Upper lobe of left lung (tissue), 4 donors: ENCODE measurements around the gene STAG1.

Experiments
- POLR2A ChIP-seq, 4 donors: fragments of 450-650 bp; IDR thresholded peaks; one replicate each; pipeline ENCODE4 v1.5.1; 2016 to 2017; ENCODE audit warnings: antibody characterized with exemption in 4 of 4, mild to moderate bottlenecking in 2 of 4
- POLR2AphosphoS5 ChIP-seq, 2 donors: sonication (generic); formaldehyde crosslinking; IDR thresholded peaks; one replicate each; pipeline ENCODE4 v1.5.1; 2017; ENCODE audit warnings: antibody characterized with exemption in 2 of 2
- TF ChIP-seq, protein P1 (sequence below), 6 experiments: fragments of 450-650 bp in 4 of 6; fragments of 200-600 bp in 2 of 6; sonication (generic) in 2 of 6; IDR thresholded peaks; one replicate each; pipeline ENCODE4 v1.5.1; 2016 to 2019; ENCODE audit warnings: antibody characterized with exemption in 6 of 6

DNA sequence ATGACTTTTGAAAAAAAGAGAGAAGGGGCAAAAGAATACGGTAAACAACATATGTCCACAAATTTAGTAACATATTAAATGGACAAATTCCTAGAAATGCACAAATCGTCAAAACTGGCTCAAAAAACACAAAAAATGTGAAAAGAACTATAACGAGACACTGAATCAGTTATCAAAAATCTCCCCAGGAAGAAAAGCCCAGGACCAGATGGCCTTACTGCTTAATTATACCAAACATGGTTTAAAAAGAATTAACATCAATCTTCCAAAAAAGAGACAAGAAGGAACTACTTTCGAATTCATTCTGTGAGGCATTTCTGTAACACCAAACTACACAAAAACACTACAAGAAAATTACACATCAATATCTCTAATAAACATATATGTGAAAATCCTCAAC, 117.4 kb downstream of the STAG1 start:
- TF ChIP-seq, protein P1, sequence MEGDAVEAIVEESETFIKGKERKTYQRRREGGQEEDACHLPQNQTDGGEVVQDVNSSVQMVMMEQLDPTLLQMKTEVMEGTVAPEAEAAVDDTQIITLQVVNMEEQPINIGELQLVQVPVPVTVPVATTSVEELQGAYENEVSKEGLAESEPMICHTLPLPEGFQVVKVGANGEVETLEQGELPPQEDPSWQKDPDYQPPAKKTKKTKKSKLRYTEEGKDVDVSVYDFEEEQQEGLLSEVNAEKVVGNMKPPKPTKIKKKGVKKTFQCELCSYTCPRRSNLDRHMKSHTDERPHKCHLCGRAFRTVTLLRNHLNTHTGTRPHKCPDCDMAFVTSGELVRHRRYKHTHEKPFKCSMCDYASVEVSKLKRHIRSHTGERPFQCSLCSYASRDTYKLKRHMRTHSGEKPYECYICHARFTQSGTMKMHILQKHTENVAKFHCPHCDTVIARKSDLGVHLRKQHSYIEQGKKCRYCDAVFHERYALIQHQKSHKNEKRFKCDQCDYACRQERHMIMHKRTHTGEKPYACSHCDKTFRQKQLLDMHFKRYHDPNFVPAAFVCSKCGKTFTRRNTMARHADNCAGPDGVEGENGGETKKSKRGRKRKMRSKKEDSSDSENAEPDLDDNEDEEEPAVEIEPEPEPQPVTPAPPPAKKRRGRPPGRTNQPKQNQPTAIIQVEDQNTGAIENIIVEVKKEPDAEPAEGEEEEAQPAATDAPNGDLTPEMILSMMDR (IDR thresholded peaks at IDR 0.05), result no peak
- TF ChIP-seq POLR2A (IDR thresholded peaks at IDR 0.05) (no peak), POLR2AphosphoS5 (IDR thresholded peaks at IDR 0.05) (no peak)
